Panc1 (cell line): ENCODE data around the gene CARMIL1.

Experiments
- CTCF ChIP-seq: fragments of 450-650 bp; IDR thresholded peaks from 2 replicates; pipeline ENCODE4 v1.5.1; 2017; ENCODE audit warnings: mild to moderate bottlenecking
- POLR2AphosphoS5 ChIP-seq: IDR thresholded peaks from 2 replicates; pipeline ENCODE4 v1.6.1; 2012; ENCODE audit warnings: mild to moderate bottlenecking, low read depth, low read length, moderate library complexity
- SIN3A ChIP-seq: IDR thresholded peaks from 2 replicates; pipeline ENCODE4 v1.6.1; 2012; ENCODE audit warnings: low read depth, mild to moderate bottlenecking, low read length, moderate library complexity, borderline replicate concordance; ENCODE audit not compliant: insufficient read depth
- TF ChIP-seq, protein P1 (sequence below), 2 experiments: IDR thresholded peaks; 2 replicates each; pipeline ENCODE4 v1.6.1; 2011 to 2012; ENCODE audit warnings: low read depth in 2 of 2, control low read depth in 1 of 2, low read length in 1 of 2, mild to moderate bottlenecking in 1 of 2, moderate library complexity in 1 of 2; ENCODE audit not compliant: insufficient read depth in 1 of 2

DNA sequence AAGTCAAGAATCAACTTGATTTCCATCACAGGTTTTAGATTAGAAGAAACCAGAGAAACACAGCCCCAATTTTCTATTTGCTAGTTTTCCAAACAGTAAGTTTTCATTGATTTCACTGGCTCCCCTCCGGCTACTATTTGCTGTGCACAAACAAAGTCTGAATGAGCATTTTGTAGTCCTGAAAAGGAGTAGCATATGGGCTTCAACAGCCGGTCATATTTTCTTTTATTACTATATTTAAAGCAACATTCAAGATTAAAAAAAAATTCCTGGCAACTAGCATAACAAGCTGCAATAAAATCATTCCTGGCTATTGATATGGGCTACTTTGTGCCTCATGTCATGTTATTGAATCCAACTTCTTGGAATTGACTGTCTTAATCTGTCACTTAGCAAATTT lies 48.3 kb downstream of the CARMIL1 start:
- no peak for TF ChIP-seq CTCF
- no peak for TF ChIP-seq POLR2AphosphoS5
- no peak for TF ChIP-seq SIN3A
- TF ChIP-seq, protein P1, sequence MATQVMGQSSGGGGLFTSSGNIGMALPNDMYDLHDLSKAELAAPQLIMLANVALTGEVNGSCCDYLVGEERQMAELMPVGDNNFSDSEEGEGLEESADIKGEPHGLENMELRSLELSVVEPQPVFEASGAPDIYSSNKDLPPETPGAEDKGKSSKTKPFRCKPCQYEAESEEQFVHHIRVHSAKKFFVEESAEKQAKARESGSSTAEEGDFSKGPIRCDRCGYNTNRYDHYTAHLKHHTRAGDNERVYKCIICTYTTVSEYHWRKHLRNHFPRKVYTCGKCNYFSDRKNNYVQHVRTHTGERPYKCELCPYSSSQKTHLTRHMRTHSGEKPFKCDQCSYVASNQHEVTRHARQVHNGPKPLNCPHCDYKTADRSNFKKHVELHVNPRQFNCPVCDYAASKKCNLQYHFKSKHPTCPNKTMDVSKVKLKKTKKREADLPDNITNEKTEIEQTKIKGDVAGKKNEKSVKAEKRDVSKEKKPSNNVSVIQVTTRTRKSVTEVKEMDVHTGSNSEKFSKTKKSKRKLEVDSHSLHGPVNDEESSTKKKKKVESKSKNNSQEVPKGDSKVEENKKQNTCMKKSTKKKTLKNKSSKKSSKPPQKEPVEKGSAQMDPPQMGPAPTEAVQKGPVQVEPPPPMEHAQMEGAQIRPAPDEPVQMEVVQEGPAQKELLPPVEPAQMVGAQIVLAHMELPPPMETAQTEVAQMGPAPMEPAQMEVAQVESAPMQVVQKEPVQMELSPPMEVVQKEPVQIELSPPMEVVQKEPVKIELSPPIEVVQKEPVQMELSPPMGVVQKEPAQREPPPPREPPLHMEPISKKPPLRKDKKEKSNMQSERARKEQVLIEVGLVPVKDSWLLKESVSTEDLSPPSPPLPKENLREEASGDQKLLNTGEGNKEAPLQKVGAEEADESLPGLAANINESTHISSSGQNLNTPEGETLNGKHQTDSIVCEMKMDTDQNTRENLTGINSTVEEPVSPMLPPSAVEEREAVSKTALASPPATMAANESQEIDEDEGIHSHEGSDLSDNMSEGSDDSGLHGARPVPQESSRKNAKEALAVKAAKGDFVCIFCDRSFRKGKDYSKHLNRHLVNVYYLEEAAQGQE (IDR thresholded peaks at IDR 0.05; ENCODE audit: insufficient read depth in 1 of 2, low read depth in 2 of 2, low read length in 1 of 2) = no peak
